ENCODE data around the gene RTL10. TPM values are rescaled to one million over a fixed set of nuclear protein-coding genes. Genes with fewer than 3 reads are reported as not detected.

RTL10 gene
- total and polyA plus RNA-seq, 2 of the 13 experiments (the other 11 are each of a cell fraction or from before 2014, with no cell fraction given) = 14.1 to 15.8 TPM

GRCh38 chr22:19891317-19892256 lies 36.9 kb upstream of the RTL10 start (continued):
- no peak for TF ChIP-seq NPAS2 (CRISPR knock-in tag; IDR thresholded peaks at IDR 0.05; ENCODE audit: borderline replicate concordance)
- TF ChIP-seq ISL2 (CRISPR knock-in tag; IDR thresholded peaks at IDR 0.05) = 0 out of 2 replicates have a peak, but pooled peaks have one; percentile 1
- TF ChIP-seq EP300 (IDR thresholded peaks at IDR 0.05; ENCODE audit: low read depth in 2 of 2, low read length in 2 of 2) = peak in 1 of 2 experiments; percentile 47; a peak in 1 of 4 replicates
- no peak for TF ChIP-seq EP300 (CRISPR knock-in tag; IDR thresholded peaks at IDR 0.05; ENCODE audit: borderline replicate concordance)
- TF ChIP-seq THAP7 (CRISPR knock-in tag; IDR thresholded peaks at IDR 0.05) = no peak
- TF ChIP-seq ARID4A (CRISPR knock-in tag; IDR thresholded peaks at IDR 0.05; ENCODE audit: borderline replicate concordance) = 0 out of 2 replicates have a peak, but pooled peaks have one; percentile 56
- no peak for TF ChIP-seq ZBTB7A (CRISPR knock-in tag; IDR thresholded peaks at IDR 0.05)
- TF ChIP-seq, protein P1, sequence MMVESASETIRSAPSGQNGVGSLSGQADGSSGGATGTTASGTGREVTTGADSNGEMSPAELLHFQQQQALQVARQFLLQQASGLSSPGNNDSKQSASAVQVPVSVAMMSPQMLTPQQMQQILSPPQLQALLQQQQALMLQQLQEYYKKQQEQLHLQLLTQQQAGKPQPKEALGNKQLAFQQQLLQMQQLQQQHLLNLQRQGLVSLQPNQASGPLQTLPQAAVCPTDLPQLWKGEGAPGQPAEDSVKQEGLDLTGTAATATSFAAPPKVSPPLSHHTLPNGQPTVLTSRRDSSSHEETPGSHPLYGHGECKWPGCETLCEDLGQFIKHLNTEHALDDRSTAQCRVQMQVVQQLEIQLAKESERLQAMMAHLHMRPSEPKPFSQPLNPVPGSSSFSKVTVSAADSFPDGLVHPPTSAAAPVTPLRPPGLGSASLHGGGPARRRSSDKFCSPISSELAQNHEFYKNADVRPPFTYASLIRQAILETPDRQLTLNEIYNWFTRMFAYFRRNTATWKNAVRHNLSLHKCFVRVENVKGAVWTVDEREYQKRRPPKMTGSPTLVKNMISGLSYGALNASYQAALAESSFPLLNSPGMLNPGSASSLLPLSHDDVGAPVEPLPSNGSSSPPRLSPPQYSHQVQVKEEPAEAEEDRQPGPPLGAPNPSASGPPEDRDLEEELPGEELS (CRISPR knock-in tag; IDR thresholded peaks at IDR 0.05) = 0 out of 2 replicates have a peak, but pooled peaks have one; percentile 19
- TF ChIP-seq, protein P2, sequence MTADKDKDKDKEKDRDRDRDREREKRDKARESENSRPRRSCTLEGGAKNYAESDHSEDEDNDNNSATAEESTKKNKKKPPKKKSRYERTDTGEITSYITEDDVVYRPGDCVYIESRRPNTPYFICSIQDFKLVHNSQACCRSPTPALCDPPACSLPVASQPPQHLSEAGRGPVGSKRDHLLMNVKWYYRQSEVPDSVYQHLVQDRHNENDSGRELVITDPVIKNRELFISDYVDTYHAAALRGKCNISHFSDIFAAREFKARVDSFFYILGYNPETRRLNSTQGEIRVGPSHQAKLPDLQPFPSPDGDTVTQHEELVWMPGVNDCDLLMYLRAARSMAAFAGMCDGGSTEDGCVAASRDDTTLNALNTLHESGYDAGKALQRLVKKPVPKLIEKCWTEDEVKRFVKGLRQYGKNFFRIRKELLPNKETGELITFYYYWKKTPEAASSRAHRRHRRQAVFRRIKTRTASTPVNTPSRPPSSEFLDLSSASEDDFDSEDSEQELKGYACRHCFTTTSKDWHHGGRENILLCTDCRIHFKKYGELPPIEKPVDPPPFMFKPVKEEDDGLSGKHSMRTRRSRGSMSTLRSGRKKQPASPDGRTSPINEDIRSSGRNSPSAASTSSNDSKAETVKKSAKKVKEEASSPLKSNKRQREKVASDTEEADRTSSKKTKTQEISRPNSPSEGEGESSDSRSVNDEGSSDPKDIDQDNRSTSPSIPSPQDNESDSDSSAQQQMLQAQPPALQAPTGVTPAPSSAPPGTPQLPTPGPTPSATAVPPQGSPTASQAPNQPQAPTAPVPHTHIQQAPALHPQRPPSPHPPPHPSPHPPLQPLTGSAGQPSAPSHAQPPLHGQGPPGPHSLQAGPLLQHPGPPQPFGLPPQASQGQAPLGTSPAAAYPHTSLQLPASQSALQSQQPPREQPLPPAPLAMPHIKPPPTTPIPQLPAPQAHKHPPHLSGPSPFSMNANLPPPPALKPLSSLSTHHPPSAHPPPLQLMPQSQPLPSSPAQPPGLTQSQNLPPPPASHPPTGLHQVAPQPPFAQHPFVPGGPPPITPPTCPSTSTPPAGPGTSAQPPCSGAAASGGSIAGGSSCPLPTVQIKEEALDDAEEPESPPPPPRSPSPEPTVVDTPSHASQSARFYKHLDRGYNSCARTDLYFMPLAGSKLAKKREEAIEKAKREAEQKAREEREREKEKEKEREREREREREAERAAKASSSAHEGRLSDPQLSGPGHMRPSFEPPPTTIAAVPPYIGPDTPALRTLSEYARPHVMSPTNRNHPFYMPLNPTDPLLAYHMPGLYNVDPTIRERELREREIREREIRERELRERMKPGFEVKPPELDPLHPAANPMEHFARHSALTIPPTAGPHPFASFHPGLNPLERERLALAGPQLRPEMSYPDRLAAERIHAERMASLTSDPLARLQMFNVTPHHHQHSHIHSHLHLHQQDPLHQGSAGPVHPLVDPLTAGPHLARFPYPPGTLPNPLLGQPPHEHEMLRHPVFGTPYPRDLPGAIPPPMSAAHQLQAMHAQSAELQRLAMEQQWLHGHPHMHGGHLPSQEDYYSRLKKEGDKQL (CRISPR knock-in tag; IDR thresholded peaks at IDR 0.05; ENCODE audit: low read depth) = 0 out of 2 replicates have a peak, but pooled peaks have one; percentile 26
- TF ChIP-seq, protein P3, sequence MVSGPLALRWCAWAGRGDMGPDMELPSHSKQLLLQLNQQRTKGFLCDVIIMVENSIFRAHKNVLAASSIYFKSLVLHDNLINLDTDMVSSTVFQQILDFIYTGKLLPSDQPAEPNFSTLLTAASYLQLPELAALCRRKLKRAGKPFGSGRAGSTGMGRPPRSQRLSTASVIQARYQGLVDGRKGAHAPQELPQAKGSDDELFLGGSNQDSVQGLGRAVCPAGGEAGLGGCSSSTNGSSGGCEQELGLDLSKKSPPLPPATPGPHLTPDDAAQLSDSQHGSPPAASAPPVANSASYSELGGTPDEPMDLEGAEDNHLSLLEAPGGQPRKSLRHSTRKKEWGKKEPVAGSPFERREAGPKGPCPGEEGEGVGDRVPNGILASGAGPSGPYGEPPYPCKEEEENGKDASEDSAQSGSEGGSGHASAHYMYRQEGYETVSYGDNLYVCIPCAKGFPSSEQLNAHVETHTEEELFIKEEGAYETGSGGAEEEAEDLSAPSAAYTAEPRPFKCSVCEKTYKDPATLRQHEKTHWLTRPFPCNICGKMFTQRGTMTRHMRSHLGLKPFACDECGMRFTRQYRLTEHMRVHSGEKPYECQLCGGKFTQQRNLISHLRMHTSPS (CRISPR knock-in tag; IDR thresholded peaks at IDR 0.05; ENCODE audit: low read depth) = peak; percentile 89
- TF ChIP-seq ZNF343 (CRISPR knock-in tag; IDR thresholded peaks at IDR 0.05) = no peak
- TF ChIP-seq ZNF768 (CRISPR knock-in tag; IDR thresholded peaks at IDR 0.05) = no peak

All from HepG2 (cell line).